ENCODE measurements around the gene IGFLR1. TPM values are rescaled to one million over a fixed set of nuclear protein-coding genes. Genes with fewer than 3 reads are reported as not detected.
A peak's percentile ranks its signal among the peaks of the same experiment; 100 is the strongest.

IGFLR1 gene
- total RNA-seq, 1 donor from 2014 or later = 1.9 TPM

- no peak for DNase-seq (ENCODE audit: low read depth)
- no peaks in the 10 kb centered on the region for H3K27me3 ChIP-seq (ENCODE audit: control insufficient read depth, insufficient read depth, low read length)
- no peak overlapping the region for H3K4me3 ChIP-seq (ENCODE audit: low read depth, low read length)
- TF ChIP-seq CTCF (IDR thresholded peaks at IDR 0.05; ENCODE audit: insufficient read depth, low read length, poor library complexity, severe bottlenecking) = no peak
- no peaks in the 10 kb centered on the region for H3K36me3 ChIP-seq (ENCODE audit: control insufficient read depth, insufficient read depth, low read length)
Measured at GRCh38 chr19:35738887-35739229, 3.4 kb downstream of the IGFLR1 start.

GRCh38 chr19:35738021-35738886 lies 4.0 kb downstream of the IGFLR1 start:
- Histone ChIP-seq H3K36me3 (ENCODE audit: control insufficient read depth, insufficient read depth, low read length) (no peaks in the 10 kb centered on the region), H3K27me3 (ENCODE audit: control insufficient read depth, insufficient read depth, low read length) (no peaks in the 10 kb centered on the region), H3K4me3 (ENCODE audit: low read depth, low read length) (no peak overlapping the region)
- TF ChIP-seq CTCF (IDR thresholded peaks at IDR 0.05; ENCODE audit: insufficient read depth, low read length, poor library complexity, severe bottlenecking) = no peak
- DNase-seq (ENCODE audit: low read depth) = no peak

GRCh38 chr19:35736913-35737886 lies 5.1 kb downstream of the IGFLR1 start:
- no peak for DNase-seq (ENCODE audit: low read depth)
- H3K4me3 ChIP-seq (ENCODE audit: low read depth, low read length) = no peak overlapping the region
- H3K36me3 ChIP-seq (ENCODE audit: control insufficient read depth, insufficient read depth, low read length) = no peaks in the 10 kb centered on the region
- TF ChIP-seq CTCF (IDR thresholded peaks at IDR 0.05; ENCODE audit: insufficient read depth, low read length, poor library complexity, severe bottlenecking) = peak; percentile 3
- H3K27me3 ChIP-seq (ENCODE audit: control insufficient read depth, insufficient read depth, low read length) = no peaks in the 10 kb centered on the region

GRCh38 chr19:35734889-35735288 lies 7.4 kb downstream of the IGFLR1 start:
- Histone ChIP-seq H3K27me3 (ENCODE audit: control insufficient read depth, insufficient read depth, low read length) (no peaks in the 10 kb centered on the region), H3K4me3 (ENCODE audit: low read depth, low read length) (no peak overlapping the region), H3K36me3 (ENCODE audit: control insufficient read depth, insufficient read depth, low read length) (peaks cover 5% of the 10 kb centered on the region)
- no peak for DNase-seq (ENCODE audit: low read depth)
- TF ChIP-seq CTCF (IDR thresholded peaks at IDR 0.05; ENCODE audit: insufficient read depth, low read length, poor library complexity, severe bottlenecking) = no peak

GRCh38 chr19:35734273-35734672 lies 8.0 kb downstream of the IGFLR1 start:
- no peak for TF ChIP-seq CTCF (IDR thresholded peaks at IDR 0.05; ENCODE audit: insufficient read depth, low read length, poor library complexity, severe bottlenecking)
- Histone ChIP-seq H3K36me3 (ENCODE audit: control insufficient read depth, insufficient read depth, low read length) (peaks cover 5% of the 10 kb centered on the region), H3K27me3 (ENCODE audit: control insufficient read depth, insufficient read depth, low read length) (no peaks in the 10 kb centered on the region), H3K4me3 (ENCODE audit: low read depth, low read length) (no peak overlapping the region)
- no peak for DNase-seq (ENCODE audit: low read depth)

Measured in kidney epithelial cell (primary cell).